GM15510 (cell line): Measurements from ENCODE around the gene ATXN7L1.

ENCODE experiments used
- POLR2A ChIP-seq: IDR thresholded peaks from 3 replicates; pipeline ENCODE4 v1.6.1; 2011; ENCODE audit warnings: borderline replicate concordance; ENCODE audit not compliant: insufficient read length; ENCODE audit errors: extremely low read depth

Gene ATXN7L1

GRCh38 chr7:105904064-105904463 is 27.7 kb upstream of the ATXN7L1 start:
- no peak for TF ChIP-seq POLR2A

GRCh38 chr7:105902325-105902911 is 26.0 kb upstream of the ATXN7L1 start:
- TF ChIP-seq POLR2A = no peak

- no peak for TF ChIP-seq POLR2A
Measured at GRCh38 chr7:105897999-105898398, 21.6 kb upstream of the ATXN7L1 start.

- TF ChIP-seq POLR2A = no peak
Measured at GRCh38 chr7:105896407-105896911, 20.1 kb upstream of the ATXN7L1 start.

GRCh38 chr7:105894131-105894530 is 17.7 kb upstream of the ATXN7L1 start:
- TF ChIP-seq POLR2A = no peak

GRCh38 chr7:105892387-105892786 is 16.0 kb upstream of the ATXN7L1 start:
- TF ChIP-seq POLR2A = no peak

- no peak for TF ChIP-seq POLR2A
Measured at GRCh38 chr7:105890290-105890997, 14.0 kb upstream of the ATXN7L1 start.

GRCh38 chr7:105887569-105888189 is 11.3 kb upstream of the ATXN7L1 start:
- no peak for TF ChIP-seq POLR2A

- no peak for TF ChIP-seq POLR2A
Measured at GRCh38 chr7:105886776-105887175, 10.4 kb upstream of the ATXN7L1 start.

- TF ChIP-seq POLR2A = no peak
Measured at GRCh38 chr7:105885387-105886111, 9.2 kb upstream of the ATXN7L1 start.

- no peak for TF ChIP-seq POLR2A
Measured at GRCh38 chr7:105881439-105881838, 5.0 kb upstream of the ATXN7L1 start.

GRCh38 chr7:105880571-105881330 is 4.4 kb upstream of the ATXN7L1 start:
- no peak for TF ChIP-seq POLR2A

GRCh38 chr7:105879782-105880181 is 3.4 kb upstream of the ATXN7L1 start:
- TF ChIP-seq POLR2A = no peak
